Measurements from ENCODE around the gene PLEKHM3. TPM values are rescaled to one million over a fixed set of nuclear protein-coding genes. Genes with fewer than 3 reads are reported as not detected.

The PLEKHM3 gene
- total RNA-seq, 4 donors from 2014 or later = 19.1 to 26.5 (median 24.0) TPM

DNA sequence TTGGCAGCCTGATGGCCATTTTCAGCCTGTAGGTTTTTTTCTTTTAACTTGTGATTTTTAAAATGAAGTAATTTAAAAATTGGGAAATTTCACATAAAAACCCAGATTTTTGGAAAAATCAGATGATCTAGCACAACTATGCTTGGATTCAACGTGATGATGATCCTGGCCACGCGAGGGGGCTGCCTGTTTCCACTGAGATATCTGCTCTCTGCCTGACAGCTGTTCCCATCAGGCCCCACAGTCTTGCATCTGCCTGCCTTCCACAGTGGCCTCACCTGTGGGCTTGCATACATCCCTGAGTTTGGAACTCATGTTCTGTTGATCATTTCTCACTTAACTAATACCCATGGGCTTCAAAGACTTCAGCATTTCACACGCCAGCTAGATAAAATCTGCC, 163.5 kb downstream of the PLEKHM3 start:
- no peak for DNase-seq

DNA sequence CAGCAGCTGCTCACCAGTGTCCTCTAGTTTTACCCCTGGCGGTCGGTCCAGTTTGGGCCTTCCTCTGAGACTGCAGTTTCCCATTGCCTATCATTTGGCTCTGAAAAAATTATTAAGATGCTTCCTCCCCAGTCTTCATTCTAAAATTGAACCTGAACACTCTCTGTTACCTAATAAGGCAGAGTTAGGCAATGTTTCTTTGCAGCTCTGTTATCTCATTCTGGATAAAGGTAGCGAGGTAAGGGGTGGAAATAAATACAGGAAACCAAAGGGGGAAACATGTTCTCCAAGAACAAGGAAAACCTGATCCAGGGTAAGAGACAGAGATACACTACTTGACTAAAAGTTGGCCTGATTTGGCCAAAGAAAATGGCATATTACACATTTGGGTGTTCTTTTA, 164.6 kb downstream of the PLEKHM3 start:
- DNase-seq = no peak
- Histone ChIP-seq H3K4me1 (no peaks in the 10 kb centered on the region), H3K27ac (no peak overlapping the region), H3K36me3 (no peaks in the 10 kb centered on the region), H3K4me3 (no peak overlapping the region), H3K9me3 (no peaks in the 10 kb centered on the region), H3K27me3 (no peaks in the 10 kb centered on the region)
- in situ Hi-C loops (cut with MboI; ENCODE audit: low pct_ligation_motif_present in 1 of 4, low pct_unique_long_range_greater_than_20kb in 1 of 4, low sequenced_read_pairs in 3 of 4) = no loop called here
- intact Hi-C loops (cut with DNase I; ENCODE audit: low total_unique reads) = no loop called here
- 78 to 86% methylated on average over 1 to 3 of the region's 3 CpGs for WGBS, 2 donors (ENCODE audit: low coverage in 1 of 2)
- TF ChIP-seq, protein P1, sequence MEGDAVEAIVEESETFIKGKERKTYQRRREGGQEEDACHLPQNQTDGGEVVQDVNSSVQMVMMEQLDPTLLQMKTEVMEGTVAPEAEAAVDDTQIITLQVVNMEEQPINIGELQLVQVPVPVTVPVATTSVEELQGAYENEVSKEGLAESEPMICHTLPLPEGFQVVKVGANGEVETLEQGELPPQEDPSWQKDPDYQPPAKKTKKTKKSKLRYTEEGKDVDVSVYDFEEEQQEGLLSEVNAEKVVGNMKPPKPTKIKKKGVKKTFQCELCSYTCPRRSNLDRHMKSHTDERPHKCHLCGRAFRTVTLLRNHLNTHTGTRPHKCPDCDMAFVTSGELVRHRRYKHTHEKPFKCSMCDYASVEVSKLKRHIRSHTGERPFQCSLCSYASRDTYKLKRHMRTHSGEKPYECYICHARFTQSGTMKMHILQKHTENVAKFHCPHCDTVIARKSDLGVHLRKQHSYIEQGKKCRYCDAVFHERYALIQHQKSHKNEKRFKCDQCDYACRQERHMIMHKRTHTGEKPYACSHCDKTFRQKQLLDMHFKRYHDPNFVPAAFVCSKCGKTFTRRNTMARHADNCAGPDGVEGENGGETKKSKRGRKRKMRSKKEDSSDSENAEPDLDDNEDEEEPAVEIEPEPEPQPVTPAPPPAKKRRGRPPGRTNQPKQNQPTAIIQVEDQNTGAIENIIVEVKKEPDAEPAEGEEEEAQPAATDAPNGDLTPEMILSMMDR (IDR thresholded peaks at IDR 0.05) = no peak
- TF ChIP-seq POLR2AphosphoS5 (IDR thresholded peaks at IDR 0.05) = no peak
- no peak for TF ChIP-seq POLR2A (IDR thresholded peaks at IDR 0.05)
- TF ChIP-seq EP300 (IDR thresholded peaks at IDR 0.05; ENCODE audit: low read depth) = no peak

More for the DNA sequence above, 163.5 kb downstream of the PLEKHM3 start:
- Histone ChIP-seq H3K4me3 (no peak overlapping the region), H3K36me3 (no peaks in the 10 kb centered on the region), H3K27me3 (no peaks in the 10 kb centered on the region), H3K9me3 (no peaks in the 10 kb centered on the region), H3K27ac (no peak overlapping the region), H3K4me1 (no peaks in the 10 kb centered on the region)
- TF ChIP-seq POLR2AphosphoS5 (IDR thresholded peaks at IDR 0.05) (no peak), EP300 (IDR thresholded peaks at IDR 0.05; ENCODE audit: low read depth) (no peak), POLR2A (IDR thresholded peaks at IDR 0.05) (no peak)
- TF ChIP-seq, protein P1 (IDR thresholded peaks at IDR 0.05) = no peak
- 90 to 93% methylated on average over 2 to 4 of the region's 4 CpGs for WGBS, 2 donors (ENCODE audit: low coverage in 1 of 2)
- in situ Hi-C loops (cut with MboI; ENCODE audit: low pct_ligation_motif_present in 1 of 4, low pct_unique_long_range_greater_than_20kb in 1 of 4, low sequenced_read_pairs in 3 of 4) (no loop called here), intact Hi-C loops (cut with DNase I; ENCODE audit: low total_unique reads) (no loop called here)

- Histone ChIP-seq H3K36me3 (no peaks in the 10 kb centered on the region), H3K4me3 (no peak overlapping the region), H3K27ac (no peak overlapping the region), H3K27me3 (no peaks in the 10 kb centered on the region), H3K9me3 (no peaks in the 10 kb centered on the region), H3K4me1 (peaks cover 0 to 9% (median 1%) of the 10 kb centered on the region in 4 donors)
- DNase-seq = no peak
- in situ Hi-C loops (cut with MboI; ENCODE audit: low pct_ligation_motif_present in 1 of 4, low pct_unique_long_range_greater_than_20kb in 1 of 4, low sequenced_read_pairs in 3 of 4) (no loop called here), intact Hi-C loops (cut with DNase I; ENCODE audit: low total_unique reads) (no loop called here)
- whole genome bisulfite sequencing, 2 donors (ENCODE audit: low coverage in 1 of 2) = 95 to 100% methylated on average over 3 of the region's 3 CpGs
- TF ChIP-seq, protein P1 (IDR thresholded peaks at IDR 0.05) = no peak
- no peak for TF ChIP-seq POLR2A (IDR thresholded peaks at IDR 0.05)
- TF ChIP-seq POLR2AphosphoS5 (IDR thresholded peaks at IDR 0.05) = no peak
- no peak for TF ChIP-seq EP300 (IDR thresholded peaks at IDR 0.05; ENCODE audit: low read depth)
These were observed 169.7 kb downstream of the PLEKHM3 start for GRCh38 chr2:207855591-207855990.

GRCh38 chr2:207854484-207855440, 170.6 kb downstream of the PLEKHM3 start:
- intact Hi-C loops (cut with DNase I; ENCODE audit: low total_unique reads) = no loop called here
- WGBS, 2 donors (ENCODE audit: low coverage in 1 of 2) = 70 to 90% methylated on average over 2 of the region's 2 CpGs
- H3K36me3 ChIP-seq = no peaks in the 10 kb centered on the region
- peaks cover 0 to 9% (median 2%) of the 10 kb centered on the region in 4 donors for H3K4me1 ChIP-seq
- DNase-seq = no peak
- no peaks in the 10 kb centered on the region for H3K27me3 ChIP-seq
- H3K9me3 ChIP-seq = no peaks in the 10 kb centered on the region
- no peak overlapping the region for H3K4me3 ChIP-seq
- peak overlapping the region in 2 of 4 donors; percentile 25 to 30 for H3K27ac ChIP-seq
- TF ChIP-seq POLR2A (IDR thresholded peaks at IDR 0.05) = no peak
- TF ChIP-seq EP300 (IDR thresholded peaks at IDR 0.05; ENCODE audit: low read depth) = no peak
- TF ChIP-seq POLR2AphosphoS5 (IDR thresholded peaks at IDR 0.05) = no peak
- TF ChIP-seq, protein P1 (IDR thresholded peaks at IDR 0.05) = no peak
- in situ Hi-C loops (cut with MboI; ENCODE audit: low pct_ligation_motif_present in 1 of 4, low pct_unique_long_range_greater_than_20kb in 1 of 4, low sequenced_read_pairs in 3 of 4) = no loop called here

All from transverse colon (tissue), 4 donors.